BLaER1 (cell line): ENCODE results near the gene ARHGEF26.

Experiments used
- H3K27ac ChIP-seq: shearing (Covaris generic); formaldehyde crosslinking; 2 replicates; pipeline ENCODE4 v1.8.1; 2022
- H3K27me3 ChIP-seq: shearing (Covaris generic); formaldehyde crosslinking; 2 replicates; pipeline ENCODE4 v1.8.1; 2022
- H3K36me3 ChIP-seq: shearing (Covaris generic); formaldehyde crosslinking; 2 replicates; pipeline ENCODE4 v1.8.1; 2022
- H3K4me1 ChIP-seq: shearing (Covaris generic); formaldehyde crosslinking; 2 replicates; pipeline ENCODE4 v1.8.1; 2022
- H3K4me2 ChIP-seq: shearing (Covaris generic); formaldehyde crosslinking; 2 replicates; pipeline ENCODE4 v1.8.1; 2022
- H3K4me3 ChIP-seq: shearing (Covaris generic); formaldehyde crosslinking; 2 replicates; pipeline ENCODE4 v1.8.1; 2022
- H3K9ac ChIP-seq: shearing (Covaris generic); formaldehyde crosslinking; 2 replicates; pipeline ENCODE4 v1.8.1; 2022
- H3K9me3 ChIP-seq: shearing (Covaris generic); formaldehyde crosslinking; 2 replicates; pipeline ENCODE4 v1.8.1; 2022
- H4K20me1 ChIP-seq: shearing (Covaris generic); formaldehyde crosslinking; 2 replicates; pipeline ENCODE4 v1.8.1; 2022
- Cebpa-rat ChIP-seq: shearing (Covaris generic); IDR thresholded peaks from 2 replicates; pipeline ENCODE4 v1.8.1; 2022

ARHGEF26 gene

GRCh38 chr3:154176036-154176435 lies 54.8 kb downstream of the ARHGEF26 start:
- H3K9me3 ChIP-seq = no peaks in the 10 kb centered on the region
- no peak overlapping the region for H3K4me3 ChIP-seq
- H3K36me3 ChIP-seq = no peaks in the 10 kb centered on the region
- TF ChIP-seq Cebpa-rat = no peak
- no peak overlapping the region for H3K9ac ChIP-seq
- no peak overlapping the region for H3K4me2 ChIP-seq
- H3K4me1 ChIP-seq = no peaks in the 10 kb centered on the region
- no peak overlapping the region for H3K27ac ChIP-seq
- H4K20me1 ChIP-seq = no peaks in the 10 kb centered on the region
- no peaks in the 10 kb centered on the region for H3K27me3 ChIP-seq

GRCh38 chr3:154177406-154177805 lies 56.2 kb downstream of the ARHGEF26 start:
- Histone ChIP-seq H3K27me3 (no peaks in the 10 kb centered on the region), H3K27ac (no peak overlapping the region), H4K20me1 (no peaks in the 10 kb centered on the region), H3K4me3 (no peak overlapping the region), H3K9ac (no peak overlapping the region), H3K4me1 (no peaks in the 10 kb centered on the region), H3K4me2 (no peak overlapping the region), H3K36me3 (no peaks in the 10 kb centered on the region), H3K9me3 (no peaks in the 10 kb centered on the region)
- no peak for TF ChIP-seq Cebpa-rat

DNA sequence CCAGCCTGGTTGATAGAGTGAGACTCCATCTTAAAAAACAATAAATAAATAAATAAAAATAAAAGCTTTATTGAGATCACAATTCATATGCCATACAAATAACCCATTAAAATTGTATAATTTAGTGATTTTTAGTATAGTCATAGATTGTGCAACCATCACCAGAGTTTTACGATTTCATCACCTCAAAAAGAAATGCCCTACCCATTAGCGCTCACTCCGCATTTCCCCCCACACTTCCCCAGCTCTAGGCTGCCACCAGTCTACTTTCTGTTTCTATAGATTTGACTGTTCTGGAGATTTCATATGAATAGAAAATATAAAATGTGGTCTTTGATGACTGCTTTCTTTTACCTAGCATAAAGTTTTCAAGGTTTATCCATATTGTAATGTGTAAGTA lies 57.0 kb downstream of the ARHGEF26 start:
- H3K4me1 ChIP-seq = no peaks in the 10 kb centered on the region
- no peak overlapping the region for H3K9ac ChIP-seq
- no peak overlapping the region for H3K27ac ChIP-seq
- no peaks in the 10 kb centered on the region for H3K9me3 ChIP-seq
- no peak overlapping the region for H3K4me3 ChIP-seq
- H3K36me3 ChIP-seq = no peaks in the 10 kb centered on the region
- no peaks in the 10 kb centered on the region for H4K20me1 ChIP-seq
- no peak for TF ChIP-seq Cebpa-rat
- no peak overlapping the region for H3K4me2 ChIP-seq
- no peaks in the 10 kb centered on the region for H3K27me3 ChIP-seq

GRCh38 chr3:154180836-154181691 lies 59.9 kb downstream of the ARHGEF26 start:
- Histone ChIP-seq H3K4me2 (no peak overlapping the region), H3K9me3 (no peaks in the 10 kb centered on the region), H3K27me3 (no peaks in the 10 kb centered on the region), H4K20me1 (no peaks in the 10 kb centered on the region), H3K4me3 (no peak overlapping the region), H3K27ac (no peak overlapping the region), H3K4me1 (no peaks in the 10 kb centered on the region), H3K36me3 (no peaks in the 10 kb centered on the region), H3K9ac (no peak overlapping the region)
- TF ChIP-seq Cebpa-rat = no peak

GRCh38 chr3:154182322-154182922 lies 61.2 kb downstream of the ARHGEF26 start:
- Histone ChIP-seq H3K4me1 (no peaks in the 10 kb centered on the region), H3K4me2 (no peak overlapping the region), H4K20me1 (no peaks in the 10 kb centered on the region), H3K9me3 (no peaks in the 10 kb centered on the region), H3K36me3 (no peaks in the 10 kb centered on the region), H3K4me3 (no peak overlapping the region), H3K9ac (no peak overlapping the region), H3K27me3 (no peaks in the 10 kb centered on the region), H3K27ac (no peak overlapping the region)
- no peak for TF ChIP-seq Cebpa-rat

DNA sequence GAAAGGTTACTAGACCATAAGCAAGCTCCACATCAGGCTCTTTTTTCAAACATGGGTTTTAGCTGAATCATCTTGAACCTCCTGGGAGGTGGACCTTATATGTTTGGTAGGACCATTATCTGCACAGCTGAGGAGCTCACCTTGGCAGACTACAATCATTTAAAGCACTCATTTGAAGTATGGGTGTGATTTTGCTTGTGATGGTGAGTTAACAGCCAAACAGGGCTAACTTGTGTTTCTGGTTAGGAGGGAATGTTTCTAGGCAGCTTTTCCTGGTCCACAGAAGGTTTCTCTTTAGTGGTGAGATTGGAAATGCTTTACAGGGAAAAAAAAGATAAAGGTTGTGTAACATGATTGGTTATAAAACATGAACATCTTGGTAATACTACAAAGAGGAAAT lies 61.8 kb downstream of the ARHGEF26 start:
- H3K36me3 ChIP-seq = no peaks in the 10 kb centered on the region
- no peak overlapping the region for H3K4me2 ChIP-seq
- no peak for TF ChIP-seq Cebpa-rat
- no peak overlapping the region for H3K4me3 ChIP-seq
- H4K20me1 ChIP-seq = no peaks in the 10 kb centered on the region
- 0 out of 2 replicates have a peak, but pooled peaks cover under 1% of the 10 kb centered on the region for H3K4me1 ChIP-seq
- no peak overlapping the region for H3K27ac ChIP-seq
- H3K27me3 ChIP-seq = no peaks in the 10 kb centered on the region
- H3K9me3 ChIP-seq = no peaks in the 10 kb centered on the region
- H3K9ac ChIP-seq = no peak overlapping the region

DNA sequence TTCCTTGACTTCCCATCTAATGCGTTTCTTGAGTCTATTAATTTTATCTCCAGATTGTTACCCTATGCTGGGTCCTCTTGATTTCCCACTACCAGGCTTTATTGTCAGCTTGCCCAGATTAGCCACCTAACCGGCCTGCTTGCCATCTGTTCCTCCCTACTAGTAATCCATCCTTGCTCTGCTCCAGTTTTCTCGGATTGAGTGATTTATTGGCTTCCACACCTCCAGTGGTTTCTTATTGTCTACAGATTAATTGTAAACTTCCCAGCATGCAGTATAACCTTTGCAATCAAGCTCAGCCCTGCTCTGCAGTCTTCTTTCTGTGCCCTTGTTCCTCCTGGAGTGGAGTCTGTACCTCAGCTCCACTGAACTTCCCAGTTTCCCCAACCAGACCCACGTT lies 63.4 kb downstream of the ARHGEF26 start:
- H3K27ac ChIP-seq = no peak overlapping the region
- H3K36me3 ChIP-seq = no peaks in the 10 kb centered on the region
- H3K4me3 ChIP-seq = no peak overlapping the region
- no peak for TF ChIP-seq Cebpa-rat
- H4K20me1 ChIP-seq = no peaks in the 10 kb centered on the region
- H3K9me3 ChIP-seq = no peaks in the 10 kb centered on the region
- no peaks in the 10 kb centered on the region for H3K27me3 ChIP-seq
- no peak overlapping the region for H3K4me2 ChIP-seq
- H3K4me1 ChIP-seq = peaks cover 17% of the 10 kb centered on the region
- no peak overlapping the region for H3K9ac ChIP-seq

- Histone ChIP-seq H3K9me3 (no peaks in the 10 kb centered on the region), H3K9ac (no peak overlapping the region), H4K20me1 (no peaks in the 10 kb centered on the region), H3K4me2 (peak overlapping the region; percentile 32), H3K36me3 (no peaks in the 10 kb centered on the region), H3K4me1 (peaks cover 18% of the 10 kb centered on the region), H3K4me3 (no peak overlapping the region), H3K27ac (no peak overlapping the region), H3K27me3 (no peaks in the 10 kb centered on the region)
- TF ChIP-seq Cebpa-rat = no peak
These were observed 67.2 kb downstream of the ARHGEF26 start for GRCh38 chr3:154188437-154188836.

DNA sequence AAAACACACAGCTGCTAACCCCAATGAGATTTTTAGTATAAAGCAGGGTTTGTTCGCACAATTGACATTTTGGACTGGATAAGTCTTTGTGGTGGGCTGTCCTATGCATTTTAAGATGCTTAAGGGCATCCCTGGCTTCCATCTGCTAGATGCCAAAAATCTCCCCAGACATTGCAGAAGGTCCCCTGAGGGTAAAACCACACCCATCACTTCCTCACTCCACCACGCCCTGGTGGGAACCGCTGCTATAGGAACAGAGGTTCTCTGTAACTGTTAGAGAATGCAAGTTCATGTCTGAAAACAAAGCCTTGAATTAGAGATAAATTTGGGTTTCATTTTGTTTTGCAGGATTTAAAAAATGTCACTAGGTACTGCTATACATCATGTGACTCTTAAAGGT lies 67.7 kb downstream of the ARHGEF26 start:
- no peak for TF ChIP-seq Cebpa-rat
- H4K20me1 ChIP-seq = no peaks in the 10 kb centered on the region
- peak overlapping the region; percentile 32 for H3K4me2 ChIP-seq
- H3K4me1 ChIP-seq = peaks cover 18% of the 10 kb centered on the region
- H3K9ac ChIP-seq = no peak overlapping the region
- no peak overlapping the region for H3K27ac ChIP-seq
- no peaks in the 10 kb centered on the region for H3K9me3 ChIP-seq
- no peaks in the 10 kb centered on the region for H3K27me3 ChIP-seq
- H3K4me3 ChIP-seq = no peak overlapping the region
- H3K36me3 ChIP-seq = no peaks in the 10 kb centered on the region

- no peak for TF ChIP-seq Cebpa-rat
- H3K27me3 ChIP-seq = no peaks in the 10 kb centered on the region
These were observed 70.3 kb downstream of the ARHGEF26 start for GRCh38 chr3:154191520-154191919.

More at GRCh38 chr3:154191520-154191919, 70.3 kb downstream of the ARHGEF26 start:
- Histone ChIP-seq H3K27ac (no peak overlapping the region), H3K9ac (no peak overlapping the region), H3K4me2 (no peak overlapping the region), H3K4me1 (peaks cover 18% of the 10 kb centered on the region), H4K20me1 (no peaks in the 10 kb centered on the region), H3K9me3 (no peaks in the 10 kb centered on the region), H3K36me3 (no peaks in the 10 kb centered on the region), H3K4me3 (no peak overlapping the region)
